CD4-positive, alpha-beta T cell (primary cell): ENCODE results near the gene INPP5D. TPM values are rescaled to one million over a fixed set of nuclear protein-coding genes. Genes with fewer than 3 reads are reported as not detected.

Source experiments
- ATAC-seq: fragments of 200-7000 bp; cut with Tn5 transposase; one replicate; pipeline ENCODE4 v1.10.0; 2022; ENCODE audit warnings: mild to moderate bottlenecking; ENCODE audit not compliant: poor library complexity
- CTCF ChIA-PET: fragments of 350-600 bp; sonication (Branson Sonifier 250); formaldehyde crosslinking; loops from one replicate; lab custom pipeline; 2021; ENCODE audit warnings: antibody characterized with exemption, inconsistent platforms; lab: Charles Lee
- POLR2A ChIA-PET: fragments of 350-600 bp; sonication (Branson Sonifier 250); formaldehyde crosslinking; loops from one replicate; lab custom pipeline; 2021; ENCODE audit warnings: antibody characterized with exemption, inconsistent platforms; lab: Charles Lee
- DNase-seq, 14 experiments: peaks; one replicate each; pipeline ENCODE4 v3.0.0-alpha.2; 2013 to 2020; ENCODE audit warnings: mixed read lengths in 2 of 14
- H3K27ac ChIP-seq, 2 donors: one replicate each; pipeline versions ENCODE4 v1.5.1 to v1.7.0; 2013; ENCODE audit warnings: low read length in 2 of 2, low read depth in 1 of 2, mild to moderate bottlenecking in 1 of 2
- H3K27me3 ChIP-seq, 2 experiments: 1 replicate in 1 of 2; 2 replicates in 1 of 2; pipeline versions ENCODE4 v1.6.1 to v1.7.0; 2013; ENCODE audit warnings: low read length in 2 of 2, control low read depth in 1 of 2, mild to moderate bottlenecking in 1 of 2, moderate library complexity in 1 of 2; ENCODE audit not compliant: insufficient read depth in 2 of 2, control insufficient read depth in 1 of 2
- H3K36me3 ChIP-seq: one replicate; pipeline ENCODE4 v1.6.1; 2013; ENCODE audit warnings: low read length, control low read depth; ENCODE audit not compliant: insufficient read depth
- H3K4me1 ChIP-seq: one replicate; pipeline ENCODE4 v1.6.1; 2013; ENCODE audit warnings: low read length, control low read depth; ENCODE audit not compliant: insufficient read depth
- H3K4me3 ChIP-seq: one replicate; pipeline ENCODE4 v1.5.1; 2013; ENCODE audit warnings: mild to moderate bottlenecking, low read length, moderate library complexity
- H3K9me3 ChIP-seq, 2 experiments: 1 replicate in 1 of 2; 2 replicates in 1 of 2; pipeline versions ENCODE4 v1.6.1 to v1.7.0; 2013; ENCODE audit warnings: low read length in 2 of 2, mild to moderate bottlenecking in 2 of 2, control low read depth in 1 of 2, moderate library complexity in 1 of 2; ENCODE audit not compliant: control insufficient read depth in 1 of 2, insufficient read depth in 1 of 2
- H3K27ac Mint-ChIP-seq: one replicate; pipeline ENCODE4 v1.8.0; 2020; ENCODE audit warnings: mixed read lengths
- H3K27me3 Mint-ChIP-seq: one replicate; pipeline ENCODE4 v1.8.0; 2021; ENCODE audit warnings: mixed read lengths
- H3K36me3 Mint-ChIP-seq: one replicate; pipeline ENCODE4 v1.8.0; 2021; ENCODE audit warnings: low read depth, mixed read lengths
- H3K4me1 Mint-ChIP-seq: one replicate; pipeline ENCODE4 v1.8.0; 2021; ENCODE audit warnings: low read depth, mixed read lengths
- H3K4me3 Mint-ChIP-seq: one replicate; pipeline ENCODE4 v1.8.0; 2020; ENCODE audit warnings: mild to moderate bottlenecking, mixed read lengths
- H3K9me3 Mint-ChIP-seq: one replicate; pipeline ENCODE4 v1.8.0; 2020; ENCODE audit warnings: mixed read lengths
- intact Hi-C, 2 experiments: fragments of 100-400 bp; cut with DNase I in 1 of 2; cut with micrococcal nuclease in 1 of 2; formaldehyde crosslinking; loops; one replicate each; pipeline versions ENCODE4 v1.15.1 to v1.9.0; 2023 to 2025; cut with DNase I, micrococcal nuclease
- total RNA-seq, 174 experiments: library from RNA in 2 of 174; stranded (reverse) in 2 of 174; gene quantifications; one replicate each; pipeline ENCODE4 v1.2.3 and lab custom pipeline; 2021 to 2026
- TF ChIP-seq, protein P1 (sequence below): fragments of 200-600 bp; IDR thresholded peaks from one replicate; pipeline ENCODE4 v1.8.0; 2022; ENCODE audit warnings: antibody characterized with exemption, mild to moderate bottlenecking

INPP5D gene
- total RNA-seq, 2 experiments from 2014 or later, result 141 to 154 TPM

DNA sequence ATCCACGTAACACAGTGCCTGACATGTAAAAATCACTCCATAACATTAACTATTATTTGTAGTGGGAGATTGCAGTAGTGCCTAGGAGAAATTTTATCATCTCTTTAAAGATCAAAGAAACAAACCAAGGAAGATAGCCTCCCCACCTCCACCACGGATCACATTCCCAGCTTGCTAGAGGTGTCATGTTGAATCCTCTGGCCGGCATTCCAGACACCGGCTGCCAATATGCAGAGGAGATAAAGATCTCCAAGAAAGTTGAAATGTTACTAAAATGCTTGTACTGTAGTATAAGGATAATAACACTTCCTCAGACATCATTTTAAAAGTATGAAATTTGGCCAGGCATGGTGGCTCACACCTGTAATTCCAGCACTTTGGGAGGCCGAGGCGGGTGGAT, 185.3 kb downstream of the INPP5D start:
- H3K4me1 ChIP-seq, result peaks cover 64% of the 10 kb centered on the region
- Mint-ChIP-seq H3K36me3 (no peaks in the 10 kb centered on the region), H3K4me3 (no peak overlapping the region), H3K9me3 (no peaks in the 10 kb centered on the region), H3K4me1 (peaks cover 65% of the 10 kb centered on the region), H3K27me3 (no peaks in the 10 kb centered on the region), H3K27ac (peak overlapping the region; percentile 65)
- TF ChIP-seq, protein P1, sequence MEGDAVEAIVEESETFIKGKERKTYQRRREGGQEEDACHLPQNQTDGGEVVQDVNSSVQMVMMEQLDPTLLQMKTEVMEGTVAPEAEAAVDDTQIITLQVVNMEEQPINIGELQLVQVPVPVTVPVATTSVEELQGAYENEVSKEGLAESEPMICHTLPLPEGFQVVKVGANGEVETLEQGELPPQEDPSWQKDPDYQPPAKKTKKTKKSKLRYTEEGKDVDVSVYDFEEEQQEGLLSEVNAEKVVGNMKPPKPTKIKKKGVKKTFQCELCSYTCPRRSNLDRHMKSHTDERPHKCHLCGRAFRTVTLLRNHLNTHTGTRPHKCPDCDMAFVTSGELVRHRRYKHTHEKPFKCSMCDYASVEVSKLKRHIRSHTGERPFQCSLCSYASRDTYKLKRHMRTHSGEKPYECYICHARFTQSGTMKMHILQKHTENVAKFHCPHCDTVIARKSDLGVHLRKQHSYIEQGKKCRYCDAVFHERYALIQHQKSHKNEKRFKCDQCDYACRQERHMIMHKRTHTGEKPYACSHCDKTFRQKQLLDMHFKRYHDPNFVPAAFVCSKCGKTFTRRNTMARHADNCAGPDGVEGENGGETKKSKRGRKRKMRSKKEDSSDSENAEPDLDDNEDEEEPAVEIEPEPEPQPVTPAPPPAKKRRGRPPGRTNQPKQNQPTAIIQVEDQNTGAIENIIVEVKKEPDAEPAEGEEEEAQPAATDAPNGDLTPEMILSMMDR, result no peak
- H3K36me3 ChIP-seq, result no peaks in the 10 kb centered on the region
- no peak overlapping the region for H3K4me3 ChIP-seq
- no peaks in the 10 kb centered on the region for H3K9me3 ChIP-seq
- ChIA-PET POLR2A (interaction anchor here (0.7 kb wide), 1 partner anchor 1222 kb away, joined by 3 read pairs; no protein-coding TSS in a partner anchor), CTCF (interaction anchor here (1.4 kb wide), 1 partner anchor 23 kb away, joined by 3 read pairs; no protein-coding TSS in a partner anchor)
- no peak overlapping the region for H3K27ac ChIP-seq
- intact Hi-C loops, result loop anchor here in 1 of 2 experiments (5.0 kb wide), 1 partner anchor 163 kb away; no protein-coding TSS in a partner anchor
- DNase-seq (no peak), ATAC-seq (no peak)
- H3K27me3 ChIP-seq, result no peaks in the 10 kb centered on the region

DNA sequence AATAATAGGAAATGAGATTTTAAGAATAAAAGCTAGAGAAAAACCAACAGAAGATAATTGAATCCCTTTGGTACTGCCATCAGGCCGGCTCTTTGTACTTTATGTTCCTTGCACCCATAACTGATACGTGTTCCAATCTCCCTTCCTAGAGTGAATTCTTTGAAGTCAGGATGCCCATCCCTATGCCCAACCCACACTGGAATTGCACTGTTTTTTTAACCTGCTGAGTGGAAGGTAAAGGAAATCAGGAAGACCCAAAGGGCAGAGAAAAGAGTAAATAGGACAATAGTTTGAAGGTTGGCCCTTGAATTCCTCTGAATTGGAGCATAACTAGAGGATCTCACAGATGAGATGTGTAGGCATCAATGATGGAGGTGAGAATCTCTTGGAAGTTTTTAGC, 187.0 kb downstream of the INPP5D start:
- ChIA-PET CTCF (interaction anchor here (0.7 to 1.1 kb wide), 2 partner anchors 16 to 172 kb away, joined by 3 read pairs; no protein-coding TSS in a partner anchor), POLR2A (interaction anchor here (1.5 kb wide), 1 partner anchor 21 kb away, joined by 4 read pairs; no protein-coding TSS in a partner anchor)
- no peak for DNase-seq
- Histone ChIP-seq H3K4me1 (peaks cover 57% of the 10 kb centered on the region), H3K9me3 (no peaks in the 10 kb centered on the region), H3K4me3 (no peak overlapping the region), H3K27me3 (no peaks in the 10 kb centered on the region), H3K27ac (peak overlapping the region; percentile 74 to 80), H3K36me3 (no peaks in the 10 kb centered on the region)
- intact Hi-C loops, result loop anchor here (2.0 to 5.0 kb wide), 2 partner anchors 16 to 165 kb away; no protein-coding TSS in a partner anchor
- Mint-ChIP-seq H3K36me3 (peaks cover 11% of the 10 kb centered on the region), H3K9me3 (no peaks in the 10 kb centered on the region), H3K27me3 (no peaks in the 10 kb centered on the region), H3K4me1 (peaks cover 61% of the 10 kb centered on the region), H3K27ac (peak overlapping the region; percentile 87), H3K4me3 (no peak overlapping the region)
- TF ChIP-seq, protein P1, result no peak
- ATAC-seq, result no peak

DNA sequence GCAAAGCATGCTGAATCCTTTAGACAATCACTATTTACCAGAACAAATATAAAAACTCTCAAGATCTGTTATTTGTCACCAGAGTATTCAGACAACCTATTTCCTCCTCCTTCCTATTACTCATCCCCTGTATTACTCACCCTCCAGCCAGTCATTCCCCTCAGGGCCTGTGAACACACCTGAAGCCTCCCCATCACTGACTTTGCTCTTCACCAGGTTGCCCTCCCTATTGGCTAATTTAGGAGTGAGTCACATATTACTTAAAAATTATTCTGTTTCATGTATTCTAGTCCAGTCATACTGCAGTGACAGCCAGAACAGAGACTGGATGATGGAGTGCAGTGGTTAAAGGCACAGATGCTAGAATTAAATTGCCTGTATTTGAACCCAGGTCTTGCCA, 187.6 kb downstream of the INPP5D start:
- H3K4me3 ChIP-seq, result no peak overlapping the region
- Mint-ChIP-seq H3K4me3 (peak overlapping the region; percentile 13), H3K27me3 (no peaks in the 10 kb centered on the region), H3K36me3 (peaks cover 14% of the 10 kb centered on the region), H3K4me1 (peaks cover 58% of the 10 kb centered on the region), H3K9me3 (no peaks in the 10 kb centered on the region), H3K27ac (peak overlapping the region; percentile 87)
- TF ChIP-seq, protein P1, result no peak
- no peaks in the 10 kb centered on the region for H3K9me3 ChIP-seq
- peak overlapping the region; percentile 74 to 80 for H3K27ac ChIP-seq
- ATAC-seq (peak; percentile 56), DNase-seq (peak in 13 of 14 experiments; percentile 28 to 85 (median 52))
- no peaks in the 10 kb centered on the region for H3K27me3 ChIP-seq
- CTCF ChIA-PET, result no interaction called here
- peaks cover 61% of the 10 kb centered on the region for H3K4me1 ChIP-seq
- H3K36me3 ChIP-seq, result no peaks in the 10 kb centered on the region
- intact Hi-C loops, result loop anchor here (2.0 to 5.0 kb wide), 2 partner anchors 17 to 165 kb away; no protein-coding TSS in a partner anchor
- POLR2A ChIA-PET, result interaction anchor here (1.5 kb wide), 1 partner anchor 20 kb away, joined by 4 read pairs; no protein-coding TSS in a partner anchor
